ENCODE data around the gene CNOT6L. TPM values are rescaled to one million over a fixed set of nuclear protein-coding genes. Genes with fewer than 3 reads are reported as not detected.

CNOT6L gene
- total RNA-seq, 1 donor = 14.2 TPM

GRCh38 chr4:77771566-77771965, 47.6 kb downstream of the CNOT6L start:
- H3K4me3 ChIP-seq (ENCODE audit: low read depth, low read length) = no peak overlapping the region
- DNase-seq (ENCODE audit: low read depth) = no peak
- TF ChIP-seq CTCF (IDR thresholded peaks at IDR 0.05; ENCODE audit: insufficient read depth, low read depth, low read length) = no peak

DNA sequence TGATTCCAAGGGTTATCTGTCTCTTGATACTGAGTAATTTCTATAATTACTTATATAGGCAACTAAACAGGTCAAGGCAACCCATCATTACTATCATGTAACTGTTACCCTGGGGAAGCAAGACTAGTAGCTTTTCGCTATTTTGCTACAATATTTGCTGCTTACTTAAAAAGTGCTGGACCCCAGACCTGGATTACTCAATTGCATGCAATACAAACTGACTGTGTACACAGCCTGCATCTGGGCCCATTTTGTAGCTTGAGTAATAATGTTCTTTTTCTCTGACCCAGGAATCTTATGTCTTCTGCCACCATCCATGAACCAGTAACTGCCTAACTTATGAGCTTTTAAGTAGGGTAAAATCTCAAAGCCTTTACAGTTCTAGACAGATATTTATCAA, 53.4 kb downstream of the CNOT6L start:
- no peak for TF ChIP-seq CTCF (IDR thresholded peaks at IDR 0.05; ENCODE audit: insufficient read depth, low read depth, low read length)
- DNase-seq (ENCODE audit: low read depth) = no peak
- H3K4me3 ChIP-seq (ENCODE audit: low read depth, low read length) = no peak overlapping the region

DNA sequence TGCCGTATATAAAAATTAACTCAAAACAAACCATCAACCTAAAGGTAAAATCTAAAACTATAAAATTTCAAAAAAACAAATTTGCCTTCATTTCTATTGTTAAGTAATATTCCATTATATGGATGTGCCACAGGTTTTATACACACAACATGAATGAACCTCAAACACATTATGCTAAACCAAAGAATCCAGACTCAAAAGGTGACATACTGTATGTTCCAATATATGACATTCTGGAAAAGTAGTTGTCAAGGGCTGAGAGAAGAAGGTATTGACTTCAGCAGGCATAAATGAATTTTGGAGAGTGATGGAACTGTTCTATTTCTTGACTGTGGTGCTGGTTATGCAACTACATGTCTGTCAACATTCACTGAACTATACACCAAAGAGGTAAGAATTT, 56.6 kb downstream of the CNOT6L start:
- no peak for TF ChIP-seq CTCF (IDR thresholded peaks at IDR 0.05; ENCODE audit: insufficient read depth, low read depth, low read length)
- no peak for DNase-seq (ENCODE audit: low read depth)
- no peak overlapping the region for H3K4me3 ChIP-seq (ENCODE audit: low read depth, low read length)

DNA sequence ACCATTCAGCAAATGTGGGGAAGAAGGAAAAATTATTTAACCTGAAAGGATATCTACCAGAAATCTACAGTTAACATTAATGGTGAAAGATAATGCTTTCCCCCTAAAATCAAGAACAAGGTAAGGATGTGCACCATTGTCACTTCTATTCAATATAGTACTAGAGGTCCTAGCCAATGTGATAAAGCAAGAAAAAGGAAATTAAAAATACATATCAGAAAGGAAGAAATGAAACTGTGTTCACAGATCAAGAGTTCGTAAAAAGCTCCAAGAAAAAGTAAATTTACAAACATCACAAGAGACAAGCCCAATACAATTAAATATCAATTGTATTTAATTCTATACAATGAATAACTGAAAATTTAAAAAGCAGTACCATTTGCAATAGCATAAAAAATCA, 57.6 kb downstream of the CNOT6L start:
- H3K4me3 ChIP-seq (ENCODE audit: low read depth, low read length) = no peak overlapping the region
- TF ChIP-seq CTCF (IDR thresholded peaks at IDR 0.05; ENCODE audit: insufficient read depth, low read depth, low read length) = no peak
- DNase-seq (ENCODE audit: low read depth) = no peak

GRCh38 chr4:77758804-77759203, 60.4 kb downstream of the CNOT6L start:
- TF ChIP-seq CTCF (IDR thresholded peaks at IDR 0.05; ENCODE audit: insufficient read depth, low read depth, low read length) = no peak
- no peak overlapping the region for H3K4me3 ChIP-seq (ENCODE audit: low read depth, low read length)
- no peak for DNase-seq (ENCODE audit: low read depth)

DNA sequence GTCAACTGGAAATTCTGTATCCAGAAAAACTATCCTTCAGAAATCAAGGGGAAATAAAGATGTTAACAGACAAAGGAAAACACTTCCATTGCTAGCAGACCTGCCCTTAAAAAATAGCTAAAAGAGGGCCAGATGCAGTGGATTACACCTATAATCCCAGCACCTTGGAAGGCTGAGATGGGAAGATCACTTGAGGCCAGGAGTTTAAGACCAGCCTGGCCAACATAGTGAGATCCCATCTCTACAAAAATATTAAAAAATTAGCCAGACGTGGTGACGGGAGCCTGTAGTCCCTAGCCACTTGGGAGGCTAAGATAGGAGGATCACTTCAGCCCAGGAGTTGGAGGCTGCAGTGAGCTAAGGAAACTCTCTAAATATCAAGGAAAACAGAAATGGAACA, 67.4 kb downstream of the CNOT6L start:
- TF ChIP-seq CTCF (IDR thresholded peaks at IDR 0.05; ENCODE audit: insufficient read depth, low read depth, low read length) = no peak
- H3K4me3 ChIP-seq (ENCODE audit: low read depth, low read length) = no peak overlapping the region
- DNase-seq (ENCODE audit: low read depth) = no peak

DNA sequence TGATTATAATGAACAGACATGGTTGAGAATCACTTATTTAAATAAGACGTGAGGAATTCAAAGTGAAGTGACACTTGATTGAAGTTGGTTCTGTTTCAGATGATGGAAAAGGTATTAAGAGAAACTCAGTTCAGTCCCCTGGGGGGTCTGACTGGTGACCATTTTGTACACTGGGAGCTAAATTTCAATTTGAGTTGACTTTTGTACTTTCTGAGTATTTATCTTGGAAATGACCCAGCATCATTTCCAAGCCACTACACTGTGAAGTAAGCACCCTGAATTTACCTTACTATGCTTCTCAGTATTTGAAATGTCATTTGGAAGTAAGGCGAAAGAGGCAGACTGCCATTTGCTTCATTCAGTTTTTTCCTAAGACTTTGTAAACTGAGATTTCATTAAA, 73.4 kb downstream of the CNOT6L start:
- no peak for TF ChIP-seq CTCF (IDR thresholded peaks at IDR 0.05; ENCODE audit: insufficient read depth, low read depth, low read length)
- H3K4me3 ChIP-seq (ENCODE audit: low read depth, low read length) = no peak overlapping the region
- no peak for DNase-seq (ENCODE audit: low read depth)
